B cell (primary cell): Measurements from ENCODE around the gene INSC. TPM values are rescaled to one million over a fixed set of nuclear protein-coding genes. Genes with fewer than 3 reads are reported as not detected.

ENCODE experiments used
- ATAC-seq: fragments of 200-7000 bp; cut with Tn5 transposase; one replicate; pipeline ENCODE4 v1.10.0; 2021; ENCODE audit warnings: low read depth, mild to moderate bottlenecking, moderate number of reproducible peaks, moderate library complexity
- CTCF ChIA-PET: fragments of 350-600 bp; sonication (Branson Sonifier 250); formaldehyde crosslinking; loops from one replicate; lab custom pipeline; 2021; ENCODE audit warnings: antibody characterized with exemption, inconsistent platforms; lab: Charles Lee
- POLR2A ChIA-PET: fragments of 350-600 bp; sonication (Branson Sonifier 250); formaldehyde crosslinking; loops from one replicate; lab custom pipeline; 2021; ENCODE audit warnings: antibody characterized with exemption; lab: Charles Lee
- DNase-seq: peaks from one replicate; pipeline ENCODE4 v3.0.0; 2013
- H2AFZ ChIP-seq: 2 replicates; pipeline ENCODE4 v1.6.1; 2012; ENCODE audit warnings: mild to moderate bottlenecking, low read depth, low read length; ENCODE audit not compliant: insufficient read depth, poor library complexity, severe bottlenecking
- H3K27ac ChIP-seq, 2 donors: 1 replicate in 1 of 2; 2 replicates in 1 of 2; pipeline ENCODE4 v1.5.1; 2012 to 2013; ENCODE audit warnings: low read length in 2 of 2, mild to moderate bottlenecking in 2 of 2, moderate library complexity in 1 of 2
- H3K27me3 ChIP-seq, 4 experiments: fragments of 200-600 bp in 1 of 4; sonication (generic) in 1 of 4; replicated peaks in 1 of 4; 1 replicate in 2 of 4; 2 replicates in 2 of 4; pipeline versions ENCODE4 v1.6.1 to v1.7.0; 2013 to 2016; ENCODE audit warnings: low read length in 3 of 4, mild to moderate bottlenecking in 2 of 4, mixed read lengths in 1 of 4, moderate library complexity in 1 of 4; ENCODE audit not compliant: insufficient read depth in 4 of 4, control insufficient read depth in 3 of 4; ENCODE audit errors: control extremely low read depth in 1 of 4
- H3K36me3 ChIP-seq, 2 experiments: replicated peaks in 1 of 2; 1 replicate in 1 of 2; 2 replicates in 1 of 2; pipeline versions ENCODE4 v1.6.1 to v1.7.1; 2013; ENCODE audit warnings: low read length in 1 of 2; ENCODE audit not compliant: insufficient read depth in 2 of 2, control insufficient read depth in 1 of 2; ENCODE audit errors: control extremely low read depth in 1 of 2, extremely low read depth in 1 of 2
- H3K4me1 ChIP-seq, 2 donors: fragments of 200-600 bp in 1 of 2; sonication (generic) in 1 of 2; 1 replicate in 1 of 2; 2 replicates in 1 of 2; pipeline versions ENCODE4 v1.5.1 to v1.6.1; 2013 to 2017; ENCODE audit warnings: low read length in 2 of 2; ENCODE audit not compliant: control insufficient read depth in 2 of 2, insufficient read depth in 2 of 2
- H3K4me2 ChIP-seq: replicated peaks from 2 replicates; pipeline ENCODE3; 2012; ENCODE audit warnings: mild to moderate bottlenecking, low read depth, low read length; ENCODE audit not compliant: poor library complexity, severe bottlenecking
- H3K4me3 ChIP-seq, 5 experiments: fragments of 200-600 bp in 1 of 5; sonication (generic) in 1 of 5; 1 replicate in 3 of 5; 2 replicates in 2 of 5; pipeline versions ENCODE4 v1.5.1 to v1.7.0; 2011 to 2016; ENCODE audit warnings: low read length in 4 of 5, mild to moderate bottlenecking in 4 of 5, low read depth in 2 of 5, control low read depth in 1 of 5, moderate library complexity in 1 of 5; ENCODE audit not compliant: insufficient read depth in 1 of 5; ENCODE audit errors: control extremely low read depth in 1 of 5, extremely low read depth in 1 of 5
- H3K79me2 ChIP-seq: fragments of 200-600 bp; sonication (generic); one replicate; pipeline ENCODE4 v1.6.0; 2016; ENCODE audit warnings: low read length; ENCODE audit not compliant: control insufficient read depth, insufficient read depth
- H3K9ac ChIP-seq: fragments of 200-600 bp; sonication (generic); 2 replicates; pipeline ENCODE4 v1.6.1; 2017; ENCODE audit warnings: mild to moderate bottlenecking, low read length, moderate library complexity
- H3K9me3 ChIP-seq, 3 donors: one replicate each; pipeline versions ENCODE4 v1.6.1 to v1.7.1; 2013; ENCODE audit warnings: low read length in 2 of 3; ENCODE audit not compliant: control insufficient read depth in 2 of 3, insufficient read depth in 1 of 3; ENCODE audit errors: control extremely low read depth in 1 of 3
- H4K20me1 ChIP-seq: 2 replicates; pipeline ENCODE4 v1.6.0; 2012; ENCODE audit warnings: mild to moderate bottlenecking, low read length; ENCODE audit not compliant: insufficient read depth, control insufficient read depth, poor library complexity, severe bottlenecking
- H3K27ac Mint-ChIP-seq: one replicate; pipeline ENCODE4 v1.8.0; 2021; ENCODE audit warnings: mixed read lengths
- H3K27me3 Mint-ChIP-seq: one replicate; pipeline ENCODE4 v1.8.0; 2021; ENCODE audit warnings: mixed read lengths
- H3K4me1 Mint-ChIP-seq: one replicate; pipeline ENCODE4 v1.8.0; 2021; ENCODE audit warnings: mixed read lengths
- H3K4me3 Mint-ChIP-seq: one replicate; pipeline ENCODE4 v1.8.0; 2021; ENCODE audit warnings: mixed read lengths
- H3K9me3 Mint-ChIP-seq: one replicate; pipeline ENCODE4 v1.8.0; 2022; ENCODE audit warnings: mixed read lengths; ENCODE audit not compliant: insufficient read depth
- EZH2 ChIP-seq: IDR thresholded peaks from 2 replicates; pipeline ENCODE4 v1.6.1; 2012; ENCODE audit warnings: borderline replicate concordance, low read depth, mild to moderate bottlenecking, moderate library complexity, low read length; ENCODE audit not compliant: insufficient read depth, poor library complexity, severe bottlenecking
- WGBS: methylation state at CpG from one replicate; pipeline ENCODE4 v1.1.5; 2013; ENCODE audit warnings: missing lambda C conversion rate; ENCODE audit not compliant: insufficient coverage; 5-methylcytosine and 5-hydroxymethylcytosine counted together
- intact Hi-C: fragments of 100-400 bp; cut with micrococcal nuclease; formaldehyde crosslinking; loops from one replicate; pipeline ENCODE4 v1.10.0; 2022
- polyA plus RNA-seq: library from polyadenylated mRNA; depleted of rRNA; stranded (reverse); fragments of >200 nt; gene quantifications from 2 replicates; pipeline ENCODE4 v1.2.3, GENCODE V29; 2012
- total RNA-seq, 2 donors: library from RNA; stranded (reverse); fragments of 120-200 nt in 1 of 2; gene quantifications; 1 replicate in 1 of 2; 2 replicates in 1 of 2; pipeline versions ENCODE4 v1.2.3 to v1.2.4, GENCODE V29; 2013 to 2022
- TF ChIP-seq, protein P1 (sequence below): fragments of 200-600 bp; IDR thresholded peaks from one replicate; pipeline ENCODE4 v1.8.0; 2022; ENCODE audit warnings: antibody characterized with exemption, mild to moderate bottlenecking

The INSC gene
- total and polyA plus RNA-seq, 2 donors (not counting 1 experiment from before 2014, with no cell fraction given), result 0.10 TPM; not detected in 1

DNA sequence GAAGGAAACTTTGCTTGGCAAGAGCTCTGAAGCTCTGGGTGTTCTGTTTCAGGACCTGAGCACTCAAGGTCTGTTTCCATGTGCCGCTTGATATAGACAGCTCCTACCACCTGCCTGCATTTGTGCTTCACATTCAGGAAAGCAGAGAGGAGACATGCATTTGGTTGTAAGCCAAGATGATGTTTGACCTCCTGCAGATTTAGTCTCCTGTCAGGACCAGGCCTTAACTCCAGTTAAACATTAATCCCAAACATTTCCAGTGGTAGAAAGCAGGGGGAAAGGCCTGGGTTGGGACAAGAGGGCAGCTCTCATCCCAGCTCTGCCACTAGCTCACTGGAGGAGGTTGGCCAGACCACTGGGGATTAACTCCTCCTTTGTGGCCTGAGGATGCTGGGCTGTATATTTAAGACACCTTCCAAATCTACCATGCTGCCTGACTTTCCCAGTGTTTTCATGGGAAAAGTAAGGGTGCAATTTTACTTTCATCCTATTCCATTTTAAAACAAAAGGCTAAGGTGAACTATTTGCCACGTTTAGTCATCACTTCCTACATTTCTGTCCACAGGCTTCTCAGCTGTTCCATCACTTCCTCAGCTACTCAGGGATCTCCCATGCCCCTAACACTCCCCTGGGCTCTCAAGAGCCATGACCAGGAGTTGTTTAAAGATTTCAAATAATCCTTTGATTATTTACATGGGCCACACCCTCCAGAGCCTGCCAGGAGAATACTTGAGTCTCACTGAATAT is 80.9 kb downstream of the INSC start:
- Mint-ChIP-seq H3K9me3 (no peaks in the 10 kb centered on the region), H3K27me3 (peaks cover 15% of the 10 kb centered on the region), H3K27ac (no peak overlapping the region), H3K4me1 (no peaks in the 10 kb centered on the region), H3K4me3 (no peak overlapping the region)
- ChIA-PET POLR2A (no interaction called here), CTCF (interaction anchor here (0.7 to 2.1 kb wide), 6 partner anchors 12 to 288 kb away, joined by 3 to 6 read pairs (median 4); no protein-coding TSS in a partner anchor)
- Histone ChIP-seq H3K36me3 (no peaks in the 10 kb centered on the region), H3K79me2 (no peaks in the 10 kb centered on the region), H3K9ac (no peak overlapping the region), H3K9me3 (no peaks in the 10 kb centered on the region), H3K27me3 (no peaks in the 10 kb centered on the region), H3K27ac (no peak overlapping the region), H2AFZ (no peak overlapping the region), H3K4me1 (no peaks in the 10 kb centered on the region), H3K4me3 (no peak overlapping the region), H3K4me2 (no peak overlapping the region), H4K20me1 (no peaks in the 10 kb centered on the region)
- ATAC-seq (no peak), DNase-seq (no peak)
- TF ChIP-seq, protein P1, sequence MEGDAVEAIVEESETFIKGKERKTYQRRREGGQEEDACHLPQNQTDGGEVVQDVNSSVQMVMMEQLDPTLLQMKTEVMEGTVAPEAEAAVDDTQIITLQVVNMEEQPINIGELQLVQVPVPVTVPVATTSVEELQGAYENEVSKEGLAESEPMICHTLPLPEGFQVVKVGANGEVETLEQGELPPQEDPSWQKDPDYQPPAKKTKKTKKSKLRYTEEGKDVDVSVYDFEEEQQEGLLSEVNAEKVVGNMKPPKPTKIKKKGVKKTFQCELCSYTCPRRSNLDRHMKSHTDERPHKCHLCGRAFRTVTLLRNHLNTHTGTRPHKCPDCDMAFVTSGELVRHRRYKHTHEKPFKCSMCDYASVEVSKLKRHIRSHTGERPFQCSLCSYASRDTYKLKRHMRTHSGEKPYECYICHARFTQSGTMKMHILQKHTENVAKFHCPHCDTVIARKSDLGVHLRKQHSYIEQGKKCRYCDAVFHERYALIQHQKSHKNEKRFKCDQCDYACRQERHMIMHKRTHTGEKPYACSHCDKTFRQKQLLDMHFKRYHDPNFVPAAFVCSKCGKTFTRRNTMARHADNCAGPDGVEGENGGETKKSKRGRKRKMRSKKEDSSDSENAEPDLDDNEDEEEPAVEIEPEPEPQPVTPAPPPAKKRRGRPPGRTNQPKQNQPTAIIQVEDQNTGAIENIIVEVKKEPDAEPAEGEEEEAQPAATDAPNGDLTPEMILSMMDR, result no peak
- TF ChIP-seq EZH2, result no peak
- intact Hi-C loops, result no loop called here
- 78% methylated on average over 2 of the region's 2 CpGs for WGBS

- 80% methylated on average over 1 of the region's 1 CpG for WGBS
- POLR2A ChIA-PET, result no interaction called here
- intact Hi-C loops, result no loop called here
Measured at GRCh38 chr11:15196704-15197103, 82.0 kb downstream of the INSC start.

More at GRCh38 chr11:15196704-15197103, 82.0 kb downstream of the INSC start:
- CTCF ChIA-PET, result interaction anchor here (0.5 to 2.0 kb wide), 4 partner anchors 96 to 1004 kb away, joined by 3 to 9 read pairs (median 4); no protein-coding TSS in a partner anchor
- DNase-seq (no peak), ATAC-seq (no peak)
- no peaks in the 10 kb centered on the region for H3K9me3 Mint-ChIP-seq
- Histone ChIP-seq H3K4me2 (no peak overlapping the region), H3K27ac (no peak overlapping the region), H3K9me3 (peaks cover 0 to 3% (median 0%) of the 10 kb centered on the region in 3 donors), H3K4me3 (no peak overlapping the region), H2AFZ (no peak overlapping the region), H3K79me2 (no peaks in the 10 kb centered on the region), H3K36me3 (no peaks in the 10 kb centered on the region), H4K20me1 (no peaks in the 10 kb centered on the region), H3K4me1 (no peaks in the 10 kb centered on the region), H3K9ac (no peak overlapping the region), H3K27me3 (no peaks in the 10 kb centered on the region)
- TF ChIP-seq, protein P1, result no peak
- TF ChIP-seq EZH2, result no peak
- H3K27ac Mint-ChIP-seq, result no peak overlapping the region
- H3K4me3 Mint-ChIP-seq, result no peak overlapping the region
- H3K27me3 Mint-ChIP-seq, result peaks cover 22% of the 10 kb centered on the region
- no peaks in the 10 kb centered on the region for H3K4me1 Mint-ChIP-seq
